Uterus (tissue), 4 donors: ENCODE results near the gene NTF4. TPM values are rescaled to one million over a fixed set of nuclear protein-coding genes. Genes with fewer than 3 reads are reported as not detected.

Experiments
- DNase-seq, 2 donors: peaks; one replicate each; pipeline ENCODE4 v3.0.0-alpha.2; 2019 to 2020
- H3K27ac ChIP-seq, 2 donors: fragments of 200-600 bp; sonication (generic); 1 replicate in 1 of 2; 2 replicates in 1 of 2; pipeline ENCODE4 v1.5.1; 2016 to 2018
- H3K27me3 ChIP-seq, 2 donors: fragments of 200-600 bp; sonication (generic); one replicate each; pipeline ENCODE4 v1.5.1; 2018 to 2019; ENCODE audit warnings: control low read depth in 1 of 2
- H3K36me3 ChIP-seq, 2 donors: fragments of 200-600 bp; sonication (generic); one replicate each; pipeline ENCODE4 v1.5.1; 2019; ENCODE audit warnings: control low read depth in 1 of 2
- H3K4me1 ChIP-seq, 2 donors: fragments of 200-600 bp; sonication (generic); one replicate each; pipeline ENCODE4 v1.5.1; 2018 to 2019; ENCODE audit warnings: control low read depth in 1 of 2
- H3K4me3 ChIP-seq, 2 donors: fragments of 200-600 bp; sonication (generic); 1 replicate in 1 of 2; 2 replicates in 1 of 2; pipeline ENCODE4 v1.5.1; 2018 to 2019; ENCODE audit warnings: mild to moderate bottlenecking in 1 of 2
- H3K9me3 ChIP-seq, 2 donors: fragments of 200-600 bp; sonication (generic); one replicate each; pipeline ENCODE4 v1.5.1; 2019; ENCODE audit warnings: control low read depth in 1 of 2
- POLR2A ChIP-seq, 2 donors: fragments of 450-650 bp; IDR thresholded peaks; one replicate each; pipeline ENCODE4 v1.6.1; 2016; ENCODE audit warnings: antibody characterized with exemption in 2 of 2, mild to moderate bottlenecking in 1 of 2, moderate library complexity in 1 of 2
- intact Hi-C: fragments of 100-400 bp; cut with DNase I; formaldehyde crosslinking; loops from one replicate; pipeline ENCODE4 v1.15.1; 2023; ENCODE audit warnings: low total_unique reads
- total RNA-seq, 4 donors: library from RNA; depleted of rRNA in 3 of 4; stranded (reverse); fragments of >200 nt in 3 of 4; gene quantifications; one replicate each; pipeline versions ENCODE4 v1.1.0 to v1.2.4, GENCODE V29; 2014 to 2023
- TF ChIP-seq, protein P1 (sequence below), 4 experiments: fragments of 200-600 bp in 2 of 4; fragments of 450-650 bp in 2 of 4; sonication (generic) in 2 of 4; IDR thresholded peaks; one replicate each; pipeline ENCODE4 v1.5.1; 2016 to 2019; ENCODE audit warnings: antibody characterized with exemption in 4 of 4, mild to moderate bottlenecking in 2 of 4, moderate library complexity in 1 of 4
- donor health status: DM: yes; HTN: yes; CAD: no.

The NTF4 gene, protein sequence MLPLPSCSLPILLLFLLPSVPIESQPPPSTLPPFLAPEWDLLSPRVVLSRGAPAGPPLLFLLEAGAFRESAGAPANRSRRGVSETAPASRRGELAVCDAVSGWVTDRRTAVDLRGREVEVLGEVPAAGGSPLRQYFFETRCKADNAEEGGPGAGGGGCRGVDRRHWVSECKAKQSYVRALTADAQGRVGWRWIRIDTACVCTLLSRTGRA
- 1 to 10 TPM in 1 of 4 donors, under 1 TPM in 1, not detected in 2; 0.64 to 2.2 TPM for total RNA-seq

DNA sequence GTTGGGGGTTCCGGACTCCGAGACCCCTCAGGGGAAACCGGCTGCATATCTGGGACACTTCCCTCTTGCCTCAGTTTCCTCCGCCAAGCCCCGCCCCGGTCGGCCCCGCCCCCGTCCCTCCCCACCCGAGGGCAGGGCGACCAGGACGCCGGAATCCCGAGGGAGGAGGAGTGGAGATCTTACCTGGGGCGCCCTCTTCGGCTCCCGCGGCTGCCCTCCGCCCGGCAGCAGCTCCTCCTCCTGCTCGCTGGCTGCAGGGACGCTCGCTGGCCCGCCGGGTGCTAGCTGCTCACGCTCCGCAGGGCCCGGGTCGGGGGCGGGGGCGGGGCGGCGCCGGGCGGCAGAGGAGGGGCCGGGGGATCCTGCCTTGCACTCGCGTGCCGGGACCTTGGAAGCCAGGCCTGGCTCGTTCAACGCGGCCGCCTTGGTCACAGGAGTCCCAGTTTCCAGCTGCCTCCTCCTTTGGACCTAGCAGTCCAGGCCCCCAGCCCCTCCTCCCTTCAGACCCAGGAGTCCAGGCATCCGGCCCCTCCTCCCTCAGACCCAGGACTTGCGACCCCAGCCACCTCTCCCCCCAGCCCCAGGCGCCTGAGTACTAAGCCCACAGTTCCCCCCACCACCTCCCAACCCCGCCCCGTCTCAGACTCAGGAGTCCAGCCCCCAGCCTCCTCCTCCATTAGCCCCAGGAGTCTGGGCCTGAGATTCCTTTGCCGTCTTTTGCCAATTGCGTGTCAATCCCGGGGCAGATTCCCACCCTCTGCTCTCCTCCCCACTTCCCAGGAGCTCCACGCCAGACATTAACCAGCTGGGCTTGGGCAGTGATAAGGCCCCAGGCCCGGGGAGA lies at the start of gene NTF4:
Gene NTF4 (minus strand): TSS at position 51 of the 844 bp plus-strand sequence. CDS start 2,821 bp downstream, outside the sequence.
- Histone ChIP-seq H3K27ac (no peak within 1 kb of the TSS), H3K4me3 (no peak within 1 kb of the TSS), H3K4me1 (no peaks in the 10 kb centered on the region), H3K9me3 (no peaks in the 10 kb centered on the region), H3K27me3 (no peaks in the 10 kb centered on the region), H3K36me3 (no peaks in the 10 kb centered on the region)
- intact Hi-C loops: no loop called here
- no peak for DNase-seq
- TF ChIP-seq, protein P1, sequence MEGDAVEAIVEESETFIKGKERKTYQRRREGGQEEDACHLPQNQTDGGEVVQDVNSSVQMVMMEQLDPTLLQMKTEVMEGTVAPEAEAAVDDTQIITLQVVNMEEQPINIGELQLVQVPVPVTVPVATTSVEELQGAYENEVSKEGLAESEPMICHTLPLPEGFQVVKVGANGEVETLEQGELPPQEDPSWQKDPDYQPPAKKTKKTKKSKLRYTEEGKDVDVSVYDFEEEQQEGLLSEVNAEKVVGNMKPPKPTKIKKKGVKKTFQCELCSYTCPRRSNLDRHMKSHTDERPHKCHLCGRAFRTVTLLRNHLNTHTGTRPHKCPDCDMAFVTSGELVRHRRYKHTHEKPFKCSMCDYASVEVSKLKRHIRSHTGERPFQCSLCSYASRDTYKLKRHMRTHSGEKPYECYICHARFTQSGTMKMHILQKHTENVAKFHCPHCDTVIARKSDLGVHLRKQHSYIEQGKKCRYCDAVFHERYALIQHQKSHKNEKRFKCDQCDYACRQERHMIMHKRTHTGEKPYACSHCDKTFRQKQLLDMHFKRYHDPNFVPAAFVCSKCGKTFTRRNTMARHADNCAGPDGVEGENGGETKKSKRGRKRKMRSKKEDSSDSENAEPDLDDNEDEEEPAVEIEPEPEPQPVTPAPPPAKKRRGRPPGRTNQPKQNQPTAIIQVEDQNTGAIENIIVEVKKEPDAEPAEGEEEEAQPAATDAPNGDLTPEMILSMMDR (IDR thresholded peaks at IDR 0.05): no peak
- no peak for TF ChIP-seq POLR2A (IDR thresholded peaks at IDR 0.05)

DNA sequence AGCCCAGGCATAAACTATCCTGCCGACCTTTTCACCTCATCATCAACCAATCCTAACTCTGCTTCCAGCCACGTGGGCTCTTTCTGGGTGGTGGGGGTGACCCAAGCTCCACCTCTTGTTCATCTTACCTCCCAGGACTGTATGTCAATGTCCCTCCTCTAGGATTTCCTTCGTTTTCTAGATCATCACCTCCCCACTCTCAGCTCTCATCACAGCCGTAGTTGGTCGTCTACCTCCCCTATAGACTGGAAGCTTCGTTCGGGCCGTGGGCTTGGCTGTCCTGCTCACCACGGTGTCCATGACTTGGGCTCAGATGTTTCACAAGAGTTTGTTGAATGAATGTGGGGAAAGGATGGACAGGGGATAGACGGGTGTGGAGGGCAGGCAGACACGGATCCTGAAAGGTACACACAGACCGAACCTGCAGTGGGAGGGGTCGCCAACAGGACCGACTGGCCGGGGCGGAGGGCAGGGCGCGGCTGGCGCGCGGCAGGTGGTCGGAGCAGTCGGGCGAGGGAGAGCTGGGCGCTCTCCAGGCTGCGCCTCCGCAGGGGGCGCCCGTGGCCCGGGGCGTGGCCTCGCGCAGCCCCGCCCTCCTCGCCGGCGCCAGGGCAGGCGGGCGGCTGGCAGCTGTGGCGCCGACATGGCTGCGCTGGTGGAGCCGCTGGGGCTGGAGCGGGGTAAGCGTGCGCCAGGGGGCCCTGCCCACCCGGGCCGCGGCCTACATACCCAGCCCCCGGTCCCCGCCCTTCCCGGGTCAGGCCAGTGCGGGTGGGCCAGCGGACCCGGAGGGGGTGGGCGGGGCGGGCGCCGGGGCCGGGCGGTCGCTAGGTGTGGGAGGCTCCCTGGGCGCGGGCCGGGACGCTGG lies 49.4 kb upstream of the NTF4 start, which contains the start of gene LIN7B:
Gene LIN7B (plus strand): TSS at position 609 of the 868 bp plus-strand sequence. CDS start 35 bp downstream, at position 644.
- Histone ChIP-seq H3K9me3 (no peaks in the 10 kb centered on the region), H3K4me1 (peaks cover 0 to 5% of the 10 kb centered on the region in 2 donors), H3K36me3 (no peaks in the 10 kb centered on the region), H3K27me3 (no peaks in the 10 kb centered on the region), H3K27ac (peak within 1 kb of the TSS; percentile 70 to 75), H3K4me3 (peak within 1 kb of the TSS; percentile 62 to 64)
- TF ChIP-seq, protein P1 (IDR thresholded peaks at IDR 0.05): peak in 3 of 4 experiments; percentile 67 to 79 (median 69)
- peak in 1 of 2 donors; percentile 55 for TF ChIP-seq POLR2A (IDR thresholded peaks at IDR 0.05)
- intact Hi-C loops: no loop called here
- DNase-seq: peak; percentile 40 to 70

DNA sequence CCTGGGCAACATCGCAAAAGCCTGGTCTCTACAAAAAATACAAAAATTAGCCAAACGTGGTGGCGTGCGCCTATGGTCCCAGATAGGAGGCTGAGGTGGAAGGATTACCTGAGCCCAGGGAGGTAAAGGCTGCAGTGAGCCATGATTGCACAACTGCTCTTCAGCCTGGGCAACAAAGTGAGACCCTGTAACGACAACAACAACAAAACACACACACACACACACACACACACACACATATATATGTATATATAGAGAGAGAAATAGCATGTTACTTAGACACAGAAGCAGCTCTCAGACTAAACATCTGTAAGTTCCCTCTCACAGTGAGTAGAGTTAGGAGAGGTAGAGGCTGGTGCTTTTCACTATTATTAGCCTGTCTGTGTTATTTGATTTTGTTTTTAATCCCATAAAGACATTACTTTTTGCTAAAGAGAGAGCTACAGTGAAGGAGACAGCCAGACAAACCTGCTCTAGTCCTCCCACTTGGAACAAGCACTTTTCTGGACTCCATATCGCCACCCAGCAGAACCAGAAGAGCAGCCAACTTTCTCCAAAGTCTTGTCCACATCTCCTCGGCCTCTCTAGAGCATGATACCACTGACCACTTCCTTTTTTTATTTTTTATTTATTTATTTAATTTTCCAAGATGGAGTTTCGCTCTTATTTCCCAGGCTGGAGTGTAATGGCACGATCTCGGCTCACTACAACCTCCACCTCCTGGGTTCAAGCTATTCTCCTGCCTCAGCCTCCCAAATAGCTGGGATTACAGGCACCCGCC lies 46.8 kb upstream of the NTF4 start:
- no peak for TF ChIP-seq POLR2A (IDR thresholded peaks at IDR 0.05)
- TF ChIP-seq, protein P1 (IDR thresholded peaks at IDR 0.05): no peak
- intact Hi-C loops: no loop called here
- H3K36me3 ChIP-seq: no peaks in the 10 kb centered on the region
- DNase-seq: no peak
- H3K27me3 ChIP-seq: no peaks in the 10 kb centered on the region
- no peaks in the 10 kb centered on the region for H3K4me1 ChIP-seq
- no peak overlapping the region for H3K27ac ChIP-seq
- H3K9me3 ChIP-seq: no peaks in the 10 kb centered on the region
- no peak overlapping the region for H3K4me3 ChIP-seq

DNA sequence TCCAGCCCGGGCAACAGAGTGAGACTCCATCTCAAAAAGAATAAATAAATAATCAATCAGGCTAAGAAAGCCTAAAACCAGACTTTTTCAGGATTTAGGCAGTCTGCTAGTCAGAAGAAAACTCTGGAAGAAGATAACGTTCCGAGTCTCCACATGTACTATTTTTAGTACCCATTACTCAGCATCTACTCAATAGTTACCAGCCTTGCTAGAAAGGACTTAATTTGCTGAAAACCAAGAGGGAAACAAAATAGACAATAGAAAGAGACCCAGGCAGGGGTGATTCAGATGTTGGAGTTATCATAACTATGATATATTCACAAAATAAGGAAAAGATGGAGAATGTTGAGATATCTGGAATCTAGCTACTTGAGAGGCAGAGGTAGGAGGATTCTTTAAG lies 45.9 kb upstream of the NTF4 start:
- no peaks in the 10 kb centered on the region for H3K36me3 ChIP-seq
- H3K4me3 ChIP-seq: no peak overlapping the region
- no peaks in the 10 kb centered on the region for H3K4me1 ChIP-seq
- H3K27me3 ChIP-seq: no peaks in the 10 kb centered on the region
- no peak overlapping the region for H3K27ac ChIP-seq
- intact Hi-C loops: no loop called here
- no peaks in the 10 kb centered on the region for H3K9me3 ChIP-seq
- TF ChIP-seq, protein P1 (IDR thresholded peaks at IDR 0.05): no peak
- no peak for TF ChIP-seq POLR2A (IDR thresholded peaks at IDR 0.05)
- DNase-seq: no peak
